ENCODE measurements around the gene RANGAP1.

Gene RANGAP1

GRCh38 chr22:41231369-41231768, 54.6 kb downstream of the RANGAP1 start:
- no peak for DNase-seq

DNA sequence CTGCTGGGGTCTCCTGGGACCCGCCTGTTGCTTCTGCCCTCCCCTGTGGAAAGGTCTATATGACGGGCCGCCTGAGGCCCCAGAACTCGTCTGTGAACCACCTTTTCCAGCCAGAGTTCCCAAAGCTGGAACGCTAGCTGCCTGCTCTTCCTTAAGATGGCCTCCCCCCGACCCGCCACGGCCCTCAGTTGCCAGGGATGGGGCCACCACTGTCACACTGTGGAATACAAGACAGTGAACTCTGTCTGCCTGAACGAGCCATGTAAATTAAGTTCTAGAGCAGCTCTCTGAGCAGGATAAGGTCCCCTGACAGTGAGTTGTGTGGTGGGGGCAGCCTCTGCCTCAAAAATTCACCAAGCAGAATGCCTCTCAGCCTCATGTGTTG, 55.6 kb downstream of the RANGAP1 start:
- DNase-seq = no peak

DNA sequence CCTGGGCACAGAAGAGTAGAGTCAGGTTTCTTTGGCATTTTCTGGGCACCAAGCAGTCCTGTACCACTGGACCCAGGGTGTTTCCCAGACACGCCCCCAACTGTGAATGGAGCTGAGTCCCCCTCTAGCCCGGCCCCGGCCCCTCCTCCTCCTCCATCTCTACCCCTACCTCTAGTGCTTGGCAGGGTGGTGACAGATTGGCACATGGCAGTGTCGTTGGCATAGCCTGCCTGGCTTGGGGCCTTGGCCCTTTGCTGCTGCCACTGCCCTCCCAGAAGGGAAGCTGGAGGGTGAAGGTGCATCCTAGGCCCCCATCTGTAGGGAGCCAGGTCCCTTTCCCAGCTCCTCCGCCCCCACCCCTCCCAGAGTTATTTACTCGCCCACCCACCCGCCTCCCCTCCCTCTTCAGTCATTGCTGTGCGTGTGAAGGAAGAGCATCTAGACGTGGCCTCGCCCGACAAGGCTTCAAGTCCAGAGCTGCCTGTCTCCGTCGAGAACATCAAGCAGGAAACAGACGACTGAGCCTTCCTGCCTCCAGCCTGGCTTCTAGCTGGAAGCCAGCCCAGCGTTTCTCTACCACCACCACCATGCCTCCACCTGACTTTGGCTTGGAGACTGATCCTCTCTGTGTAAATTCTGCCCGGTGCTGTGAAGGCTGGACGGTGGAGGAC, 56.1 kb downstream of the RANGAP1 start:
- DNase-seq = no peak

GRCh38 chr22:41229215-41229614, 56.8 kb downstream of the RANGAP1 start:
- DNase-seq = no peak

DNA sequence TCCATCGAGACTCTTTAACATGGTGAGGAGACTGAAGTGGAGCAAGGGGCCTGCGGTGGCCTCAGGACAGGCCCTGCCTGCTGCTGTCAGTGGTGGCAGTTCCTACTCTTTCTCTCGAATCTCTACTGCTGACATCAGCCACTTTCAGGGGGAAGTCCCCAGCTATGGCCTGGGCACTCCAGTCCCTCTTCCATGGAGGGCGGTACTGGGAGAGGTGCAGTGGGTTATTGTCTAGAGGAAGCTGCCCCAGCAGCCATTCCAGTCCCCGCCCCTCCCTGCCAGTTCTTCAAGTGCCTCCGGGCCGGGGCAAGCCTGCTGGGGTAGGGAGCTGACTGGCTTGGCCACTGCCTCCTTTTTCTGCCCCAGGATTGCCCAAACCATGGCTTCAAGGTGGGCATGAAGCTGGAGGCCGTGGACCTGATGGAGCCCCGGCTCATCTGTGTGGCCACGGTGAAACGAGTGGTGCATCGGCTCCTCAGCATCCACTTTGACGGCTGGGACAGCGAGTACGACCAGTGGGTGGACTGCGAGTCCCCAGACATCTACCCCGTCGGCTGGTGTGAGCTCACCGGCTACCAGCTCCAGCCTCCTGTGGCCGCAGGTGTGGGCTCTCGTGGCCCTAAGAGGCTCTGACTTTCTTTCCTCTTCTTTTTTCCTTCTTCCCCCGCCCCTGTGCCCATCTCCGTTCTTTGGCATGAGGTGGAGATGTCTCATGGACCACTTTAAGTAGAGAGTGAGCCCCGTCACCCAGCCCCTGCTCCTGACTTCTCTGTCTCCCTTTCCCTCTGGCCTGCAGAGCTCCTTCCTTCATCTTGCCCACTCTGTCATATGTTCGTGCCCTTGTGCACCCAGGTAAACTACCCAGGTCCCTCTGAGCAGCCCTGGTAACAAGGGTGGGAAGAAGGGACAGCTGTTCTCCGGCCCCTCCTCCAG, 59.0 kb downstream of the RANGAP1 start:
- DNase-seq = no peak

DNA sequence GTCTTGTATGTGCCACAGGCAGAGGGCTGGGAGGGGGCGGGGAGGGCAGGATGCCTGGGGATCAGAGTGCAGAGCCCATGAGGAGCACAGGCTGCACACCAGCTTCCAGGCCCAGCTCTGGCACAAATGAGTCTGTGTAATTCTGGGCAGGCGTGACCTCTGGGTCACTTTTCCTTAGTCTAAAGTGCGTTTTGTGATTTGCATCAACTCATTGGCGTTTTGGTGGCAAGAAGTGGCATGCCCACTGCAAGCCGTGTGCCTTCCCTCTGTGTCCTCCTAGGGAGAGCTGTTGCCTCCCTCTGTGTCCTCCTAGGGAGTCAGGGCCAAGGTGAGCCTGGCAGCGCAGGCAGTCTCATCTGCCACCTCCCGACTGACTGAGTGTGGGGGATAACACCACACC, 62.5 kb downstream of the RANGAP1 start:
- DNase-seq = no peak

- no peak for DNase-seq
These were observed 63.0 kb downstream of the RANGAP1 start for GRCh38 chr22:41222846-41223507.

- DNase-seq = peak; percentile 68
These were observed 68.3 kb downstream of the RANGAP1 start for GRCh38 chr22:41217553-41218157.

GRCh38 chr22:41216984-41217383, 69.0 kb downstream of the RANGAP1 start:
- DNase-seq = no peak

DNA sequence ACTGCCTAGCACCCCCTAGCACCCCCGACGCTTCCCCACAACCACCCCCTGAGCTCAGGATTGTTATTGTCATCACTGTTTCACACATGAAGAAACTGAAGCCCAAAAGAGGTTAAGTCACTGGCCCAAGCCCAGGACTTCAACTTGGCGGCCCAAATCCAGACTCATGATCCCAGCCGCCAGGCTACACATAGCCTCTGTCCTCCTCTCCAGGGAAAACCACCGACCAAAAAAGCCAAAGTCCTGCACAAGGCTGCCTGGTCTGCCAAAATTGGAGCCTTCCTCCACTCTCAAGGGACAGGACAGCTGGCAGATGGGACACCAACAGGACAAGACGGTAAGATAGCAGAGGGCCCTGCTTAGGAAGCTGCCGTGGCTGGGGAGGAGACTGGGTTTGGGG, 70.1 kb downstream of the RANGAP1 start:
- DNase-seq = no peak

GRCh38 chr22:41215409-41215808, 70.6 kb downstream of the RANGAP1 start:
- no peak for DNase-seq

- no peak for DNase-seq
These were observed 79.3 kb downstream of the RANGAP1 start for GRCh38 chr22:41206719-41207118.

- peak; percentile 98 for DNase-seq
These were observed 80.7 kb downstream of the RANGAP1 start, which contains the start of gene L3MBTL2 for GRCh38 chr22:41204992-41205900. L3MBTL2 (plus strand) TSS chr22:41205312; CDS start chr22:41205363, 51 bp downstream.

GRCh38 chr22:41204066-41204465, 81.9 kb downstream of the RANGAP1 start:
- no peak for DNase-seq

DNA sequence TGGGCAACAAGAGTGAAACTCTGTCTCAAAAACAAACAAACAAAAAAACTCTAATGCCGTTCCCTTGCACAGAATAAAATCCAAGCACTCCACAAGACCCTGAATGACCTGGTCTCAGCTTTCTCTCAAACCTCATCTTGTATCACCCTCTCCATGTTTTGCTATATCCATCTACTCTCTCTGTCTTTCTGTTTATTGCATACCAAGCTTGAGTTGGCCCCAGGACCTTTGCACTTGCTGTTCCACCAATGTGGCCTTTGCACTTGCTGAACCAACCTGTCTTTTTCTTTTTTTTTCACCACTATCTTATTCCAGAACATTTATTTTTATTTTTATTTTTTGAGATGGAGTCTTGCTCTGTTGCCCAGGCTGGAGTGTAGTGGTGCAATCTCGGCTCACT, 82.9 kb downstream of the RANGAP1 start:
- no peak for DNase-seq

- DNase-seq = no peak
These were observed 84.8 kb downstream of the RANGAP1 start for GRCh38 chr22:41201141-41201540.

GRCh38 chr22:41198027-41198580, 87.9 kb downstream of the RANGAP1 start:
- no peak for DNase-seq

DNA sequence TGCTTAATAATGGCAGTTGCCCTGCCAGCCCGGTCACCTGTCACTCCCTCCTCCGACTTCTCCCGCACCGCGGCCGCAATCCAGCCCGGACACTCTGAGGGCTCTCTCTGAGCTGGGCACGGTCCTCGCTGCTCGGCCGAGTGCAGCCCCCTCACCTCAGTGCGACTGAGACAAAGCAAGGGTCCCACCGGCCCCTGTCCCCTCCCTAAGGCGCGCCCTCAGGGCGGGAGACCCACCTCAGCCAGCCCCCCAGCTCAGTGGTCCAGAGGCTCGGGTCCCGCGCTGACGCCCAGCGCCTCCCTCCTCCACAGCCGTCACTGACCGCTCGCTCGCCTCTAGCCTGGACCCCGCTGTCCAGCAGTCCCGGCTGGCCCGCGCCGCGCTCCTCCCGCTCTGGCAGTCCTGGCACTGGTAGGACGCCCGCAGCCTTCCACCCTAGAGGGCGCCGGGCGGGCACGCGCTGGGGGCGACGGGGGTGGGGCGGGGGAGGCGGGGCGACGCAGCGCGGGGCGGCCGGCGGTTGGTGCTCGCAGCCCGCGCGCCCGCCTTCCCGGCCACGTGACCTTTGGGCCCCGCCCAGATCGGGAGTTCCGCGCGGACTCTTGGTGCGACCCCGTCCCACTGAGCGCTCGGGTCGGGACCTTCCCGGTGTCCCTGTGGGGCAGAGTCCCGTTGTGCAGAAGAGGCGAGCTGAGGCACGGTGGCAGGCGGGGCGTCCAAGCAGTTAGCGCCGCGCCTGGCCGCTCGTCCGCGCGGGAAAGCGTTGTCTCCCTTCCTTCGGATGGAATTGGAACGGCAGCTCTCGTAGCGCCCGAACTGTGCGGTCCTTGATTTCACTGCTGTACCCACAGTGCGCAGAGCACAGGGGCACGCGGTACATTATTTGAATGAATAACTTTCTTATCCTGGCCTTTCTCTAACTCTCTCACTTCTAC, 88.7 kb downstream of the RANGAP1 start:
- peak; percentile 86 for DNase-seq

Measured in femur (tissue), 1 donor.